Activated CD4-positive, alpha-beta T cell treated with anti-CD3 and anti-CD28 coated beads for 4 hours (primary cell): Measurements from ENCODE around the gene IFT81.
"Not testable (repeated sequence)": the region's sequence is repeated elsewhere in the genome, so short reads cannot be mapped to it uniquely, and the experiment has no call there.

Source experiments
- DNase-seq, 2 donors: peaks; one replicate each; pipeline ENCODE4 v3.0.0-alpha.2; 2020

Gene IFT81

DNA sequence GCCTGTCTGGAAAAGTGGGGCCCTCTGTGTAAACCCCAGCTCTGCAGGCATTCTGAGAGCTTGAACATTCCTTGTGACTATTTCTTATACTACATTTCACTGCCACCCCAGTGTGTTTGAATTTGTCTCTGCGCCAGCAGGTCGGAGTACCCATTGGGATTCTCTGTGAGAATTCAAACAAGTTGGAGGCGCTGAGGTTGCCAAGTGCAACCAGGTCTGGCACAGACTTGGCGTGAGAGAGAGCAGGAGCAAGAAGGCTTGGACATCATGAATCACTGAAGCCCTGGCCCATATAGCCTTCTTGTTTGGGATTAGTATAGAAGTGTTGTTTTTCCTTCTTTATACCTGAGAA is 123.9 kb downstream of the IFT81 start:
- no peak for DNase-seq

DNA sequence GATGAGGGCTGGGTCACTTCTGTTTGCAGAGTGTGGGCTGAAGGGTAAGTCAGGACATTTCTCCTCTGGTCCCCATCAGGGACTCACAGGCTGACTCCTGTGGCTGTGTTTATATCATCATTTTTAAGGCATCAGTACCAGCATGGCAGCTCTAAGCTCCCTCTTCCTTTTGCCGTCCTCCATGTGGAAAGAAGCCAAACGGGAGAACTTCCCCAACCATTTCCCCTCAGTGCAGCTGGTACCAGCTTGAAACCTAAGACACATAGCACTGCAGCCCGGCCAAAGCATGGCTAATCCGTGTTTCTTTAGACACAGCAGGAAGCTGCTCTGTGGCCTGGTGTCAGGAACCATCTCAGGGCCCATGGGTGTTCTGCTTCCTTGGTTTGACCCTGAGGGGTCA is 124.9 kb downstream of the IFT81 start:
- no peak for DNase-seq

DNA sequence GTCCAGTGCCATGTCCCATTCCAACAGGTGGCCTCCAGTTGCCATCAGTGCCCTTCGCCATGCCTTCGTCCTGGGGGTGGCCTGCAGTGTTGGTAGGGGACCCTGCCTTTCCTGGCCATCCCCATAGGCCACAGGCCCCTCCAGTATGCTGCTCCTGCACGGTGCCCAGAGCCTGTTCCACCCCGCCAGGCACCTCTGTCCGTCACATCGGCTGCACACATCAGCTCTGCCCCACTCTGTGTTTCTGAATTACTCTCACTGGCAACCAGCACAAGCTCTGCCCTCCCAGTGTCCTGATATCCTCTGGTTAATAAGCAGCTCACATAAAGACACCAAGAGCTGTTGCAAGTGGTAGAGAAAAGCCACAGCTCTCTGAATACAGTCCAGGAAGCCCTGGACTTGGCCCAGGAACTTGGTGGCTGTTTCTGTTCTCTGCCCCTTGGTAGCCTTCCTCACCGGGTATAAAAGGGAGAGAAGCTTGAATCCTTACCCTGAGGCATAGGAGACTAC is 125.6 kb downstream of the IFT81 start:
- no peak for DNase-seq

DNA sequence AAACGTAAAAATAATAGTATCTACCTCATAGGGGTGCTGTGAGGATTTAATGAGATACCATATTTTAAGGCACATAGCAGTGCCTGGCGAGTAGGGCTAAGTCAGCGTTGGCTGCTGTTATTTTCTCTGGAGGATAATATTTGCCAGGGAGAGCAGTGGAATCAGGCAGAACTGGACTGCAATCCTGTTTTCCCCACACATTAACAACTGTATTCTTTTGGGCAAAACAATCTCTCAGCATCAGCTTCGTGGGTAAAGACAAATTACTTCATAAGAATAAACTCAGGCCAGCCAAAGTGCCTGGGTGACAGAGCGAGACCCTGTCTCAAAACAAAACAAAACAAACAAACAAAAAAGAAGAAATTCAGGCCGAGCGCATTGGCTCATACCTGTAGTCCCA is 127.2 kb downstream of the IFT81 start:
- DNase-seq = no peak

DNA sequence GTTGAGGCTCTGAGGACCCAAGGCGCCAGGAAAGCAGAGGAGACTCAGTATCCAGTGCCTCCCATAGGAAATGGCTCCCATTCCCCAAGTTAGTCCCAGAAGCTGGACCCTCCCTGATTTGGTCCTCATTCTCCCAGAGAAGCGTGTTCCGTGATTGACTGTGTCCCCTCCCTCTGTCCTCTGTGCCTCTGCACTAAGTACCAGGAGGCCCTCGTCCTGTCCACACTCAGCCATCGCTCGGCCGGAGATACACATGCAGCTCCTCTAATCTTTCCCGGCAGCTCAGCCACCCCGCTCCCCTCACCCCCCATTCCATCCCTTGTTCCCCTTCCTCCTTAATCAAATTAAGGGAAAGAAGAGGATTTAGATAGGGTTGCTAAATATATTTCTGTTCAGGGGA is 128.6 kb downstream of the IFT81 start:
- no peak for DNase-seq

DNA sequence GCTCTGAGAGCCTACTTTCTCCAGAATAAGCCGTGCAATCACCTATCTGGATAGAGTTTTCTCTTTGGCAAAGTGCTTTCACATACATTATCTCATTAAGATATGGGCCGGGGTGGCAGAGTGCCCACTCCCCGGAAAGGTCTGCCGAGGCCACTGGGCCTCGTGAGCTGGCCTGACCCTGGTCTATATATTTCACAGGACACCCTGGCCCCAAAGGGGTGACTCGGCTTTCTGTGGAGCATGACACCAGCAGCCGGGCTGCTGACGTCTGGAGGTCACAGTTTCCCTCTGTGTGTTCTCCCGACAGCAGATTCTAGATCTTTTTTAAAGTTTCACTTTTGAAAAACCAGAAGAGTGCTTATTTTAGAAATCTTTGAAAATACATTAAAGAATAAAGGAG is 129.0 kb downstream of the IFT81 start:
- DNase-seq = no peak

DNA sequence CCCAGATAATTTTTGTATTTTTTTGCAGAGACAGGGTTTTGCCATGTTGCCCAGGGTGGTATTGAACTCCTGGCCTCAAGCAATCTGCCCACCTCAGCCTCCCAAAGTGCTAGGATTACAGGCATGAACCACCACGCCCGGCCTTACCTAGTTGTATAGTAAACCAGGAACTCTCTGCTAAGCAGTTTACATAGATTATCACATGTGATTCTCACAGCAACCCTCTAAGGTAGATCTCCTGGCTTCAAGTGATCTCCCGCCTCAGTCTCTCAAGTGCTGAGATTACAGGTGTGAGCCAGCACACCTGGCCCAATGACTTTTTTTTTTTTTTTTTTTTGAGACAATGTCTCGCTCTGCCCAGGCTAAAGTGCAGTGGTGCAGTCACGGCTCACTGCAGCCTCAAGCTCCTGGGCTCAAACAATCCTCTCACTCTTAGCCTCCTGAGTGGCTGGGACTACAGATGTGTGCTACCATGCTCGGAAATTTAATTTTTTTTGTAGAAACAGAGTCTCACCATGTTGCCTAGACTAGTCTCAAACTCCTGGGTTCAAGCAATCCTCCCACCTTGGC is 130.9 kb downstream of the IFT81 start:
- no peak for DNase-seq

DNA sequence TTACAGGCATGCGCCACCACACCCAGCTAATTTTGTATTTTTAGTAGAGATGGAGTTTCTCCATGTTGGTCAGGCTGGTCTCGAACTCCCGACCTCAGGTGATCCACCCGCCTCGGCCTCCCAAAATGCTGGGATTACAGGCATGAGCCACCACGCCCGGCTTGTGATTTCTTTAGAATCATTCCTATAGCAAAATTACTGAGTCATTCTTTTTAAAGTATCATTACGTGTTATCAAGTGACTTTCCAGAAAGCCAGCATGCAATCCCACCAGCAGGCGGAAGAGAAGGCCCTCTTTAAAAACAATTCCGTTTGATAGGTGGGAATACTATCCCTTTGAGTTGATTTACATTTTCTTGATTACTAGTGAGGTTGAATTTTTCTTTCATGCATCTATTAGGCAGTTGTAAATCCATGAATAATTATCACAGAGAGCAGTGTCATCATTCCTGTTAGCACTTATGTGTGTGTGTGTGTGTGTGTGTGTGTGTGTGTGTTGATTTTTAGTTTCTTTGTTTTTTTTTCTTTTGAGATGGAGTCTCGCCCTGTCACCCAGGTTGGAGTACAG is 131.8 kb downstream of the IFT81 start:
- DNase-seq = not testable (repeated sequence)

DNA sequence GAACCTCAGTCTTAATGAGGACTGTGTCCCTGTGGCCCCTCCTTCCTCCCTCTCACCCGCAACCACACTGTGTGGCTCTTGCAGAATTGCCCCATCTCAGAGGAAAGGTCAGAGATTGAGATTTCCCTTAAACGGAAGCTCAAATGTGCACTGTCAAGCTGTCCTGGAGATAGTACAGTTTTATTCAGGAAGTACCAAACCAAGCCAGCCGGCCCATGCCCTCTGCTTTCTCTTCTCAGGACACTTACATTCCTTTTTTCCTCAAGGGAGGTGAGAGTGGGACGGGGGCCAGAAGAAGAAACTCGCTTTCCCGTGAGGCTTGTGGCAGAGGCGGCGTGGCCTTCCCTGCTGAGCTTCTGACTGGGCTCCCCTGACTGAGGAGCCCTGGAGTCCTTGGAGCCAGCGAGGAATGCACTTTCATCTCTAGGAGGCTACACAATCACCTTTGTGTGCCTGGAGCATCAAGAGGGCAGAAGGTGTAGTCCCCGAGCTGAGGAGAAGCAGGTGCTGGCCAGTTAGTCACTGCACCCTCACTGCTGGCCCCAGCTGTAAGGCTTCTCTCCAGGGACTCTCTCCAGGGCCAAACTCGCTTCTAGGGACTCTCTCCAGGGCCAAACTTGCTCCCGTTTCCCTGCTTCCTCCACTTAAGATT is 132.7 kb downstream of the IFT81 start:
- no peak for DNase-seq

DNA sequence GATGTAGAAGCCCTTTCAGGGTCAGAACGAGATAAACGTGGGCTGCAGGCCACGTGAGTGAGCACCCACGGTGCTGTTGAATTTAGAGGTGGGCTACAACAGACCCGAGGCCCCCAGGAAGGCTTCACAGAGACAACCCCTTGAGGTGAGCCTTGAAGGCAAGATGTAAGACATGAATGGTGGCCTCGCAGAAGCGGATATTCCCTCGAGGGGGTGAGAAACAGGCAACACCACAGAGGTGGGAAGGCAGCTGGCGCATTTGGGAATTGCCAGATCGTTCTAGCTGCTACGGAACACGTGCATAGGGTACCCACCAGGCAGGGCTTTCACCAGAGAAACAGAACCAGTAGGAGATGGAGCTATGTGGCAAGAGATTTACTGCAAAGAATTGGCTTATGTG is 134.3 kb downstream of the IFT81 start:
- DNase-seq = no peak

DNA sequence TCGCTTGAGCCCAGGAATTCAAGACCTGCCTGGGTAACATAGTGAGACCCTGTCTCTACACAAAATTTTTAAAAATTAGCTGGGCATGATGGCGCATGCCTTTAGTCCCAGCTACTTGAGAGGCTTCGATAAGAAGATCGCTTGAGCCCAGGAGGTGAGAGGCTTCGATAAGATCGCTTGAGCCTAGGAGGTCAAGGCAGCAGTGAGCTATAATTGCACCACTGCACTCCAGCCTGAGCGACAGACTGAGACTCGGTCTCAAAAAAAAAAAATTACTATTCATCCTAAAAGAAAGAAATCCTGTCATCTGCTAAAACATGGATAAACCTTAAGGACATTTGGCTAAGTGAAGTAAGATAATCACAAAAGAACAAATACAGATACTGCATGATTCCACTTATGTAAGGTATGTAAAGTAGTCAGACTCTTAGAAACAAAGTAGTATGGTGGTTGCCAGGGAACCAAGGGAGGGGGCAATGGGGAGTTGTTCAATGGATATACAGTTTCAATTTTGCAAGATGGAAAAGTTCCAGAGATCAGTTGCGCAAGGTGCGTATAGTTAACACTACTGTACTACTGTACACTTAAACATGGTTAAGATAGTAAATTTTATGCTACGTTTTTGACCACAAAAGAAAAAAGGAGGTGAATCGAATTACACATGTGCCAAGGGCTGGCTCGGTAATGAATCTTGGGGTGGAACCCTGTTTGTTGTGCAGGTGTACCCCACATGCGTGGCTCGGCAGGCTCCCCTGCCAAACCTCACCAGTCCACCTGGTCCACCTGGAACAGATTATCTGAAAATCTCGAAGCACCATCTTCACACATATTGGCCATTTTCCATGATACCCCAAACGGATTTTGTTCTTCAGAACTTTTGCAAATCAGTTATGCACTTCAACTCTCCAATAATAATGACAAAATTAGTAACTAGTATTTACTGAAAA is 138.6 kb downstream of the IFT81 start:
- no peak for DNase-seq

DNA sequence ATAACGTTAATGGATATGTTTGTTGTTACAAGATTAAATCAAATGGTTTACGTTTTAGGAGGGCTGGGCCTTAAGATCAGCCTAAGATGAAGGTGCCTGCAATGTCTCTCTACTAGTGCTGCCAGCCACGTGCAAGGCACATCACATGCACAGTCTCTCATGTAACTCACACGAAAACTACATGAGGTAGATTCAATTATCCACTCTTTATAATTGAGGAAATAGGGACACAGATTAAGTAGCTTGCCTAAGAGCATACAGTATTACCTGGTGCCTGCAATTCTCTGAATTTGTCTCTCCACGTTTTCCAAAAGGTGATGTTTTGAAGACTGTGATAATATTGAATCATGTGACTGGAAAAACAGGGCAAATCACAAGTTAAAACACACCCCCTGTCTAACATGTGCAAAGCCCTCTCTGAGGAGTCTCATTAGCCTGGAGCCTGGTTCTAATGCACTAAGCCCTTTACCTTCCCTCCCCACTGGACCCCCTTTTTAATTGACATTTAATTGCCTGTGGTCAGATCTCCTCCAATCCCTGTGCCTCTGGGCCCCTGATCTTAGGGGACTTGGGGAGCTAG is 142.3 kb downstream of the IFT81 start:
- no peak for DNase-seq

DNA sequence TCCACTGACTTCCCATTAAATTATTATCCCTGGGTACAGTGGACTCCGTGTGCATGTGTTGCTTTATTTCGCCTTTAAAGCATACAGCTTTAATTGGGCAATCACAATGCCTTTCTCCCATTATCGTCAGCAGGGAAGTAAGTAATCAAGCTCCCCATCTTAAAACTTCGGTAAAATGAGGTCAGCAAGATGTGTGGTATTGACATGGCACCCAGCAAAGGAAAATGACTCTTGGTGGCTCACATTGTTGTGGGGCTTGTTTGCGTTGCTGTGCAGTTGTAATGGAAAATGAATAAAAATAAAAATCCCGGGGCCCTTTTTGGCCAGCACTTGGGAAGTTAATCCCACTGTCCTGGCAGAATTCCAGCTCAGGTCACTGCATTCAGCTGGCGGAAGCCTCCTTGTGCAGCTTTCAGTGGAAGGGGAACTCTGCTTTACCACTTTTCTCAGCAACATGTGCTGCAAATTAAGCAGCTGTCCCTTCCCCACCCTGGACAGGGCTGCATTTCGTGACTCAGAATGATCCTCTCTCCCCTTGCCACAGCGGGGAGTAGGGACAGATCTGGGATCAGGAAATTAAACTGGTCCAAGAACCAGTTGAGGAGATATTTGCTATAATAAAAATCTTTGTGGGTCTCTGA is 142.9 kb downstream of the IFT81 start:
- DNase-seq = no peak
